Caco-2 (cell line): Measurements from ENCODE around the gene DENND1A. TPM values are rescaled to one million over a fixed set of nuclear protein-coding genes. Genes with fewer than 3 reads are reported as not detected.

Experiments
- BruUV-seq: library from RNA; stranded (reverse); fragments of 400-500 nt; replicated peaks from 2 replicates; lab custom pipeline; 2021; lab: Mats Ljungman, UMichigan
- CTCF ChIA-PET: fragments of 300-600 bp; sonication (Branson Sonifier 250); formaldehyde crosslinking; loops from one replicate; lab custom pipeline; 2022; ENCODE audit warnings: antibody characterized with exemption; lab: Charles Lee
- POLR2A ChIA-PET: fragments of 300-600 bp; sonication (Branson Sonifier 250); formaldehyde crosslinking; loops from one replicate; lab custom pipeline; 2022; ENCODE audit warnings: antibody characterized with exemption; lab: Charles Lee
- DNase-seq, 2 experiments: peaks; one replicate each; pipeline versions ENCODE4 v3.0.0 to v3.0.0-alpha.2; 2020 to 2022
- H3K27me3 ChIP-seq: replicated peaks from 2 replicates; pipeline ENCODE4 v1.6.0; 2011; ENCODE audit warnings: low read length; ENCODE audit not compliant: control insufficient read depth, insufficient read depth
- H3K36me3 ChIP-seq: 2 replicates; pipeline ENCODE4 v1.5.1; 2011; ENCODE audit warnings: low read length; ENCODE audit not compliant: control insufficient read depth, insufficient read depth
- H3K4me1 ChIP-seq: fragments of 250-450 bp; sonication (Bioruptor Pico); 2 replicates; pipeline ENCODE4 v1.5.1; 2020; ENCODE audit warnings: mild to moderate bottlenecking
- H3K4me3 ChIP-seq: 2 replicates; pipeline ENCODE4 v1.5.1; 2011; ENCODE audit warnings: low read depth, mild to moderate bottlenecking, control low read depth, low read length
- H3K9me3 ChIP-seq: fragments of 250-450 bp; sonication (Bioruptor Pico); 2 replicates; pipeline ENCODE4 v1.5.1; 2020; ENCODE audit warnings: mild to moderate bottlenecking, moderate library complexity
- H3K27ac Mint-ChIP-seq: one replicate; pipeline ENCODE4 v1.8.0; 2022; ENCODE audit warnings: mixed read lengths; ENCODE audit not compliant: unreplicated experiment
- H3K27me3 Mint-ChIP-seq: one replicate; pipeline ENCODE4 v1.8.0; 2022; ENCODE audit warnings: mixed read lengths; ENCODE audit not compliant: insufficient read depth, unreplicated experiment
- H3K36me3 Mint-ChIP-seq: one replicate; pipeline ENCODE4 v1.8.0; 2022; ENCODE audit warnings: mild to moderate bottlenecking, mixed read lengths; ENCODE audit not compliant: insufficient read depth, unreplicated experiment
- H3K4me1 Mint-ChIP-seq: one replicate; pipeline ENCODE4 v1.8.0; 2022; ENCODE audit warnings: low read depth, mixed read lengths; ENCODE audit not compliant: unreplicated experiment
- H3K4me3 Mint-ChIP-seq: one replicate; pipeline ENCODE4 v1.8.0; 2022; ENCODE audit warnings: mild to moderate bottlenecking, moderate library complexity, mixed read lengths; ENCODE audit not compliant: unreplicated experiment
- H3K9me3 Mint-ChIP-seq: one replicate; pipeline ENCODE4 v1.8.0; 2022; ENCODE audit warnings: mixed read lengths; ENCODE audit not compliant: unreplicated experiment
- CTCF ChIP-seq, 2 experiments: fragments of 200-600 bp in 1 of 2; IDR thresholded peaks; 1 replicate in 1 of 2; 2 replicates in 1 of 2; pipeline versions ENCODE4 v1.5.1 to v1.8.0; 2011 to 2022; ENCODE audit warnings: antibody characterized with exemption in 1 of 2, control low read depth in 1 of 2, inconsistent platforms in 1 of 2, low read depth in 1 of 2, low read length in 1 of 2, mild to moderate bottlenecking in 1 of 2, moderate library complexity in 1 of 2; ENCODE audit not compliant: insufficient read depth in 1 of 2, severe bottlenecking in 1 of 2, unreplicated experiment in 1 of 2
- intact Hi-C: fragments of 100-400 bp; cut with micrococcal nuclease; formaldehyde crosslinking; loops from one replicate; pipeline ENCODE4 v1.10.0; 2022; ENCODE audit not compliant: unreplicated experiment
- total RNA-seq: library from RNA; stranded (reverse); gene quantifications from 2 replicates; pipeline ENCODE4 v1.2.3, GENCODE V29; 2022

Gene DENND1A
- total RNA-seq, 1 experiment from 2014 or later: 41.6 TPM

- Histone ChIP-seq H3K9me3 (no peaks in the 10 kb centered on the region), H3K4me1 (no peaks in the 10 kb centered on the region), H3K27me3 (no peaks in the 10 kb centered on the region), H3K36me3 (no peaks in the 10 kb centered on the region; the same call in 1 of the 2 replicates), H3K4me3 (no peak overlapping the region)
- no peak overlapping the region for H3K27ac Mint-ChIP-seq
- intact Hi-C loops: no loop called here
- ChIA-PET POLR2A (no interaction called here), CTCF (no interaction called here)
- BruUV-seq: no TSS peak
- no peaks in the 10 kb centered on the region for H3K27me3 Mint-ChIP-seq
- no peak for DNase-seq
- H3K4me1 Mint-ChIP-seq: no peaks in the 10 kb centered on the region
- TF ChIP-seq CTCF (IDR thresholded peaks at IDR 0.05; ENCODE audit: insufficient read depth in 1 of 2, low read depth in 1 of 2, low read length in 1 of 2, severe bottlenecking in 1 of 2, unreplicated experiment in 1 of 2): no peak
- H3K9me3 Mint-ChIP-seq: no peaks in the 10 kb centered on the region
- no peak overlapping the region for H3K4me3 Mint-ChIP-seq
- H3K36me3 Mint-ChIP-seq: peaks cover 15% of the 10 kb centered on the region
Observed at GRCh38 chr9:123453076-123453667, 476.8 kb downstream of the DENND1A start.

GRCh38 chr9:123450996-123451395 is 478.9 kb downstream of the DENND1A start:
- Mint-ChIP-seq H3K27me3 (no peaks in the 10 kb centered on the region), H3K4me1 (no peaks in the 10 kb centered on the region), H3K36me3 (peaks cover 32% of the 10 kb centered on the region), H3K27ac (no peak overlapping the region), H3K4me3 (no peak overlapping the region), H3K9me3 (no peaks in the 10 kb centered on the region)
- H3K9me3 ChIP-seq: no peaks in the 10 kb centered on the region
- H3K36me3 ChIP-seq: no peaks in the 10 kb centered on the region; the same call in 1 of the 2 replicates
- TF ChIP-seq CTCF (IDR thresholded peaks at IDR 0.05; ENCODE audit: insufficient read depth in 1 of 2, low read depth in 1 of 2, low read length in 1 of 2, severe bottlenecking in 1 of 2, unreplicated experiment in 1 of 2): no peak
- H3K27me3 ChIP-seq: no peaks in the 10 kb centered on the region
- DNase-seq: no peak
- ChIA-PET CTCF (no interaction called here), POLR2A (no interaction called here)
- no peak overlapping the region for H3K4me3 ChIP-seq
- no peaks in the 10 kb centered on the region for H3K4me1 ChIP-seq
- intact Hi-C loops: no loop called here
- no TSS peak for BruUV-seq

- Histone ChIP-seq H3K4me1 (no peaks in the 10 kb centered on the region), H3K4me3 (no peak overlapping the region), H3K36me3 (no peaks in the 10 kb centered on the region; the same call in 1 of the 2 replicates), H3K27me3 (no peaks in the 10 kb centered on the region), H3K9me3 (no peaks in the 10 kb centered on the region)
- Mint-ChIP-seq H3K9me3 (no peaks in the 10 kb centered on the region), H3K27me3 (no peaks in the 10 kb centered on the region), H3K27ac (no peak overlapping the region), H3K36me3 (peaks cover 30% of the 10 kb centered on the region), H3K4me3 (no peak overlapping the region), H3K4me1 (no peaks in the 10 kb centered on the region)
- no TSS peak for BruUV-seq
- no peak for DNase-seq
- ChIA-PET CTCF (no interaction called here), POLR2A (no interaction called here)
- intact Hi-C loops: no loop called here
- TF ChIP-seq CTCF (IDR thresholded peaks at IDR 0.05; ENCODE audit: insufficient read depth in 1 of 2, low read depth in 1 of 2, low read length in 1 of 2, severe bottlenecking in 1 of 2, unreplicated experiment in 1 of 2): no peak
Observed at GRCh38 chr9:123450098-123450770, 479.7 kb downstream of the DENND1A start.
